ENCODE results near the gene NUP205. TPM values are rescaled to one million over a fixed set of nuclear protein-coding genes. Genes with fewer than 3 reads are reported as not detected.

The NUP205 gene
- total RNA-seq, 2 donors from 2014 or later = 38.0 to 58.4 TPM

- TF ChIP-seq, protein P1, sequence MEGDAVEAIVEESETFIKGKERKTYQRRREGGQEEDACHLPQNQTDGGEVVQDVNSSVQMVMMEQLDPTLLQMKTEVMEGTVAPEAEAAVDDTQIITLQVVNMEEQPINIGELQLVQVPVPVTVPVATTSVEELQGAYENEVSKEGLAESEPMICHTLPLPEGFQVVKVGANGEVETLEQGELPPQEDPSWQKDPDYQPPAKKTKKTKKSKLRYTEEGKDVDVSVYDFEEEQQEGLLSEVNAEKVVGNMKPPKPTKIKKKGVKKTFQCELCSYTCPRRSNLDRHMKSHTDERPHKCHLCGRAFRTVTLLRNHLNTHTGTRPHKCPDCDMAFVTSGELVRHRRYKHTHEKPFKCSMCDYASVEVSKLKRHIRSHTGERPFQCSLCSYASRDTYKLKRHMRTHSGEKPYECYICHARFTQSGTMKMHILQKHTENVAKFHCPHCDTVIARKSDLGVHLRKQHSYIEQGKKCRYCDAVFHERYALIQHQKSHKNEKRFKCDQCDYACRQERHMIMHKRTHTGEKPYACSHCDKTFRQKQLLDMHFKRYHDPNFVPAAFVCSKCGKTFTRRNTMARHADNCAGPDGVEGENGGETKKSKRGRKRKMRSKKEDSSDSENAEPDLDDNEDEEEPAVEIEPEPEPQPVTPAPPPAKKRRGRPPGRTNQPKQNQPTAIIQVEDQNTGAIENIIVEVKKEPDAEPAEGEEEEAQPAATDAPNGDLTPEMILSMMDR (IDR thresholded peaks at IDR 0.05) = no peak
- Histone ChIP-seq H3K27ac (no peak overlapping the region), H3K9me3 (no peaks in the 10 kb centered on the region), H3K9ac (ENCODE audit: low read depth in 2 of 2, low read length in 2 of 2) (no peak overlapping the region), H3K4me3 (no peak overlapping the region), H3K4me1 (no peaks in the 10 kb centered on the region), H3K27me3 (no peaks in the 10 kb centered on the region), H3K36me3 (no peaks in the 10 kb centered on the region)
- intact Hi-C loops (cut with DNase I) = no loop called here
- no peak for DNase-seq
These were observed 115.6 kb downstream of the NUP205 start for GRCh38 chr7:135673360-135673706.

DNA sequence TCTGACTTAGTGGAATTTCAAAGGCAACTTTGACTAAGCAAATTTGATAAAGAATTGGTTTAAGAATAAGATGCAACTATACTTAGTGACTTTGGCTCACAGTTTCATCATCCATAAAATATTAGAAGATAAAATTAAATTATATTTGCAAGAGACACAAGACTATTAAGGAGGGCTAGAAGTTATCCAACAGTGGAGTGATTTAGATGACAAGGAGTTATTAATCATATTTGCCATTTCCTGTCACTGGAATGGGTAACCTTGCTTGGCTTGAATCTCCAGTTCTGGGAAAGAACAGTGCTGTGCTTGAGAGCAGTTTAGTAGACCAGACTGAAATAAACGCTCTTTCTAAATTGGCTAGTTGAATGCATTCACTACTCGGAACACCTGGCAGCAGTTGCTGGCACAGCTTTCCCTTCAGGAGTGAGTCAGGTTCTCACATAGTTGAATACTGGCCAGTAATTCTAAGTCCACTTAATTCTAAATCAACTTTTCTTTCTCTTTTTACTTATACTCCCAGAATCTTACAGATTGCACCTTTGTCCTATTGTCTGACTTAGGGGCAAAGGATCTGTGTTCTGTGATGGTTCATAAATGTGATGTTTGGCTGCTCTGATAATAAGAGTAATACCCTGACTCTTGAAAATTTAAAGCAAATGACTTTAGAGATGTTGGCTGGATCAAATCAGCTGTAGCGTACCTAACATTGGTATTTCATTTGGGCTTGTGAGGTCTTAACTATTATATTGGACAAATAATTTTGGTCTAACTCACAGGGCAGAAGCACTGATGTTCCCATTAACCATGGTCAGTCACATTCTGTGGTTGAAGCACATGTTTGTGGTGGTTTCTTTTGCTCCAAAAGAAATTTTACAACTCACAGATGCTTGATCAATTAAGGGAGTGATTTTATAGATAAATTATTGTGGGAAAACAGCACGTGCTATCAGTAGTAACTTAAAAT lies 121.2 kb downstream of the NUP205 start:
- TF ChIP-seq, protein P1 (IDR thresholded peaks at IDR 0.05) = no peak
- Histone ChIP-seq H3K9ac (ENCODE audit: low read depth in 2 of 2, low read length in 2 of 2) (no peak overlapping the region), H3K4me3 (no peak overlapping the region), H3K4me1 (no peaks in the 10 kb centered on the region), H3K9me3 (no peaks in the 10 kb centered on the region), H3K27ac (no peak overlapping the region), H3K27me3 (no peaks in the 10 kb centered on the region), H3K36me3 (no peaks in the 10 kb centered on the region)
- no peak for DNase-seq
- intact Hi-C loops (cut with DNase I) = no loop called here

- DNase-seq = no peak
- no peak overlapping the region for H3K9ac ChIP-seq (ENCODE audit: low read depth in 2 of 2, low read length in 2 of 2)
- TF ChIP-seq, protein P1 (IDR thresholded peaks at IDR 0.05) = no peak
- no peaks in the 10 kb centered on the region for H3K36me3 ChIP-seq
- H3K4me3 ChIP-seq = no peak overlapping the region
- H3K27ac ChIP-seq = no peak overlapping the region
- no peaks in the 10 kb centered on the region for H3K9me3 ChIP-seq
- no peaks in the 10 kb centered on the region for H3K27me3 ChIP-seq
- intact Hi-C loops (cut with DNase I) = no loop called here
- no peaks in the 10 kb centered on the region for H3K4me1 ChIP-seq
These were observed 124.0 kb downstream of the NUP205 start for GRCh38 chr7:135681762-135682161.

- TF ChIP-seq, protein P1 (IDR thresholded peaks at IDR 0.05) = no peak
- intact Hi-C loops (cut with DNase I) = no loop called here
- Histone ChIP-seq H3K9me3 (no peaks in the 10 kb centered on the region), H3K27me3 (no peaks in the 10 kb centered on the region), H3K27ac (no peak overlapping the region), H3K36me3 (no peaks in the 10 kb centered on the region), H3K4me1 (no peaks in the 10 kb centered on the region), H3K4me3 (no peak overlapping the region), H3K9ac (ENCODE audit: low read depth in 2 of 2, low read length in 2 of 2) (no peak overlapping the region)
- no peak for DNase-seq
These were observed 124.5 kb downstream of the NUP205 start for GRCh38 chr7:135682191-135682590.

GRCh38 chr7:135683609-135684008 lies 125.9 kb downstream of the NUP205 start:
- H3K27me3 ChIP-seq = no peaks in the 10 kb centered on the region
- H3K4me1 ChIP-seq = no peaks in the 10 kb centered on the region
- no peak overlapping the region for H3K9ac ChIP-seq (ENCODE audit: low read depth in 2 of 2, low read length in 2 of 2)
- intact Hi-C loops (cut with DNase I) = no loop called here
- H3K9me3 ChIP-seq = no peaks in the 10 kb centered on the region
- no peaks in the 10 kb centered on the region for H3K36me3 ChIP-seq
- TF ChIP-seq, protein P1 (IDR thresholded peaks at IDR 0.05) = no peak
- H3K4me3 ChIP-seq = no peak overlapping the region
- DNase-seq = no peak
- no peak overlapping the region for H3K27ac ChIP-seq
